Measurements from ENCODE around the gene RO60.
"Not testable (repeated sequence)": the region's sequence is repeated elsewhere in the genome, so short reads cannot be mapped to it uniquely, and the experiment has no call there.

RO60 gene

GRCh38 chr1:193033610-193034009 is 25.8 kb upstream of the RO60 start:
- Histone ChIP-seq H3K4me3 (replicated peaks; ENCODE audit: low read depth, low read length) (no peak overlapping the region), H3K36me3 (ENCODE audit: control insufficient read depth, insufficient read depth, low read length) (no peaks in the 10 kb centered on the region; the same call in none of the 2 replicates), H3K27me3 (replicated peaks; ENCODE audit: control insufficient read depth, insufficient read depth, low read length) (no peaks in the 10 kb centered on the region)
- no peak for TF ChIP-seq CTCF (IDR thresholded peaks at IDR 0.05; ENCODE audit: insufficient read depth, low read length, poor library complexity, severe bottlenecking)
- no peak for DNase-seq (ENCODE audit: extremely low read depth, insufficient read length)

GRCh38 chr1:193036337-193037047 is 22.9 kb upstream of the RO60 start:
- TF ChIP-seq CTCF (IDR thresholded peaks at IDR 0.05; ENCODE audit: insufficient read depth, low read length, poor library complexity, severe bottlenecking) = no peak
- DNase-seq (ENCODE audit: extremely low read depth, insufficient read length) = no peak
- Histone ChIP-seq H3K27me3 (replicated peaks; ENCODE audit: control insufficient read depth, insufficient read depth, low read length) (no peaks in the 10 kb centered on the region), H3K36me3 (ENCODE audit: control insufficient read depth, insufficient read depth, low read length) (no peaks in the 10 kb centered on the region; the same call in 1 of the 2 replicates), H3K4me3 (replicated peaks; ENCODE audit: low read depth, low read length) (no peak overlapping the region)

GRCh38 chr1:193040011-193040410 is 19.4 kb upstream of the RO60 start:
- H3K36me3 ChIP-seq (ENCODE audit: control insufficient read depth, insufficient read depth, low read length) = peaks cover 4% of the 10 kb centered on the region
- no peak overlapping the region for H3K4me3 ChIP-seq (replicated peaks; ENCODE audit: low read depth, low read length)
- no peak for TF ChIP-seq CTCF (IDR thresholded peaks at IDR 0.05; ENCODE audit: insufficient read depth, low read length, poor library complexity, severe bottlenecking)
- DNase-seq (ENCODE audit: extremely low read depth, insufficient read length) = no peak
- no peaks in the 10 kb centered on the region for H3K27me3 ChIP-seq (replicated peaks; ENCODE audit: control insufficient read depth, insufficient read depth, low read length)

- TF ChIP-seq CTCF (IDR thresholded peaks at IDR 0.05; ENCODE audit: insufficient read depth, low read length, poor library complexity, severe bottlenecking) = no peak
- Histone ChIP-seq H3K36me3 (ENCODE audit: control insufficient read depth, insufficient read depth, low read length) (peaks cover 5% of the 10 kb centered on the region), H3K27me3 (replicated peaks; ENCODE audit: control insufficient read depth, insufficient read depth, low read length) (no peaks in the 10 kb centered on the region), H3K4me3 (replicated peaks; ENCODE audit: low read depth, low read length) (no peak overlapping the region)
- DNase-seq (ENCODE audit: extremely low read depth, insufficient read length) = no peak
Measured at GRCh38 chr1:193042766-193043691, 16.4 kb upstream of the RO60 start.

GRCh38 chr1:193048913-193049312 is 10.5 kb upstream of the RO60 start:
- not testable (repeated sequence) for DNase-seq (ENCODE audit: extremely low read depth, insufficient read length); H3K27me3 ChIP-seq (replicated peaks; ENCODE audit: control insufficient read depth, insufficient read depth, low read length); H3K36me3 ChIP-seq (ENCODE audit: control insufficient read depth, insufficient read depth, low read length); H3K4me3 ChIP-seq (replicated peaks; ENCODE audit: low read depth, low read length)

GRCh38 chr1:193054169-193054675 is 5.2 kb upstream of the RO60 start:
- peaks cover 2% of the 10 kb centered on the region for H3K36me3 ChIP-seq (ENCODE audit: control insufficient read depth, insufficient read depth, low read length)
- TF ChIP-seq CTCF (IDR thresholded peaks at IDR 0.05; ENCODE audit: insufficient read depth, low read length, poor library complexity, severe bottlenecking) = no peak
- no peaks in the 10 kb centered on the region for H3K27me3 ChIP-seq (replicated peaks; ENCODE audit: control insufficient read depth, insufficient read depth, low read length)
- no peak overlapping the region for H3K4me3 ChIP-seq (replicated peaks; ENCODE audit: low read depth, low read length)
- DNase-seq (ENCODE audit: extremely low read depth, insufficient read length) = no peak
